ENCODE data around the gene SLC10A4. TPM values are rescaled to one million over a fixed set of nuclear protein-coding genes. Genes with fewer than 3 reads are reported as not detected.
"Not testable (repeated sequence)": the region's sequence is repeated elsewhere in the genome, so short reads cannot be mapped to it uniquely, and the experiment has no call there.

SLC10A4 gene
- total and polyA plus RNA-seq, 3 experiments from 2014 or later = not detected

- H3K27ac ChIP-seq (ENCODE audit: low read depth, low read length); H3K4me1 ChIP-seq (ENCODE audit: insufficient read depth, low read length); H3K27me3 ChIP-seq (ENCODE audit: insufficient read depth, low read length, poor library complexity, severe bottlenecking); H3K4me3 ChIP-seq (ENCODE audit: low read length); CTCF ChIA-PET; H3K4me3 Mint-ChIP-seq; POLR2A ChIA-PET; DNase-seq; H3K36me3 Mint-ChIP-seq; H3K36me3 ChIP-seq (ENCODE audit: insufficient read depth, low read length); H3K9me3 ChIP-seq (ENCODE audit: low read length); H3K27ac Mint-ChIP-seq; H3K9me3 Mint-ChIP-seq; H3K4me1 Mint-ChIP-seq: not testable (repeated sequence)
- peaks cover 0 to 31% of the 10 kb centered on the region in 2 donors for H3K27me3 Mint-ChIP-seq
These were observed 31.5 kb upstream of the SLC10A4 start for GRCh38 chr4:48451656-48452055.

- DNase-seq = no peak
- ChIA-PET CTCF (no interaction called here), POLR2A (no interaction called here)
- Histone ChIP-seq H3K9me3 (ENCODE audit: low read length) (no peaks in the 10 kb centered on the region), H3K27ac (ENCODE audit: low read depth, low read length) (no peak overlapping the region), H3K4me1 (ENCODE audit: insufficient read depth, low read length) (no peaks in the 10 kb centered on the region), H3K36me3 (ENCODE audit: insufficient read depth, low read length) (no peaks in the 10 kb centered on the region), H3K27me3 (ENCODE audit: insufficient read depth, low read length, poor library complexity, severe bottlenecking) (no peaks in the 10 kb centered on the region), H3K4me3 (ENCODE audit: low read length) (no peak overlapping the region)
- H3K27ac Mint-ChIP-seq = no peak overlapping the region
- H3K4me3 Mint-ChIP-seq = no peak overlapping the region
- peaks cover 0 to 1% (median 0%) of the 10 kb centered on the region in 3 donors for H3K36me3 Mint-ChIP-seq
- H3K9me3 Mint-ChIP-seq = peaks cover 0 to 5% (median 0%) of the 10 kb centered on the region in 5 donors
- no peaks in the 10 kb centered on the region for H3K4me1 Mint-ChIP-seq
- H3K27me3 Mint-ChIP-seq = peaks cover 0 to 21% of the 10 kb centered on the region in 2 donors
These were observed 28.6 kb upstream of the SLC10A4 start for GRCh38 chr4:48454591-48454990.

- DNase-seq = no peak
- ChIA-PET POLR2A (no interaction called here), CTCF (no interaction called here)
- peaks cover 0 to 5% (median 0%) of the 10 kb centered on the region in 3 donors for H3K36me3 Mint-ChIP-seq
- peaks cover 0 to 6% (median 5%) of the 10 kb centered on the region in 5 donors for H3K9me3 Mint-ChIP-seq
- H3K27ac Mint-ChIP-seq = no peak overlapping the region
- H3K4me3 Mint-ChIP-seq = no peak overlapping the region
- H3K4me1 Mint-ChIP-seq = no peaks in the 10 kb centered on the region
- H3K4me3 ChIP-seq (ENCODE audit: low read length) = no peak overlapping the region
- no peaks in the 10 kb centered on the region for H3K27me3 ChIP-seq (ENCODE audit: insufficient read depth, low read length, poor library complexity, severe bottlenecking)
- peaks cover 0 to 8% of the 10 kb centered on the region in 2 donors for H3K27me3 Mint-ChIP-seq
- no peaks in the 10 kb centered on the region for H3K9me3 ChIP-seq (ENCODE audit: low read length)
- H3K4me1 ChIP-seq (ENCODE audit: insufficient read depth, low read length) = no peaks in the 10 kb centered on the region
- H3K27ac ChIP-seq (ENCODE audit: low read depth, low read length) = no peak overlapping the region
- H3K36me3 ChIP-seq (ENCODE audit: insufficient read depth, low read length) = no peaks in the 10 kb centered on the region
These were observed 22.1 kb upstream of the SLC10A4 start for GRCh38 chr4:48461000-48461399.

GRCh38 chr4:48462363-48462762, 20.8 kb upstream of the SLC10A4 start:
- Mint-ChIP-seq H3K4me3 (no peak overlapping the region), H3K27me3 (peaks cover 0 to 8% of the 10 kb centered on the region in 2 donors), H3K9me3 (peaks cover 0 to 6% (median 3%) of the 10 kb centered on the region in 5 donors), H3K4me1 (no peaks in the 10 kb centered on the region), H3K27ac (no peak overlapping the region), H3K36me3 (peaks cover 0 to 5% (median 0%) of the 10 kb centered on the region in 3 donors)
- no peak for DNase-seq
- Histone ChIP-seq H3K27me3 (ENCODE audit: insufficient read depth, low read length, poor library complexity, severe bottlenecking) (no peaks in the 10 kb centered on the region), H3K27ac (ENCODE audit: low read depth, low read length) (no peak overlapping the region), H3K36me3 (ENCODE audit: insufficient read depth, low read length) (no peaks in the 10 kb centered on the region), H3K4me1 (ENCODE audit: insufficient read depth, low read length) (no peaks in the 10 kb centered on the region), H3K9me3 (ENCODE audit: low read length) (no peaks in the 10 kb centered on the region), H3K4me3 (ENCODE audit: low read length) (no peak overlapping the region)
- CTCF ChIA-PET = no interaction called here
- POLR2A ChIA-PET = no interaction called here

GRCh38 chr4:48467442-48467841, 15.7 kb upstream of the SLC10A4 start:
- no peak for DNase-seq
- no peak overlapping the region for H3K27ac ChIP-seq (ENCODE audit: low read depth, low read length)
- Mint-ChIP-seq H3K36me3 (peaks cover 0 to 5% (median 0%) of the 10 kb centered on the region in 3 donors), H3K9me3 (peaks cover 0 to 6% (median 3%) of the 10 kb centered on the region in 5 donors), H3K4me3 (no peak overlapping the region), H3K27me3 (peaks cover 11 to 17% of the 10 kb centered on the region in 2 donors), H3K4me1 (no peaks in the 10 kb centered on the region), H3K27ac (no peak overlapping the region)
- CTCF ChIA-PET = no interaction called here
- H3K4me1 ChIP-seq (ENCODE audit: insufficient read depth, low read length) = no peaks in the 10 kb centered on the region
- H3K9me3 ChIP-seq (ENCODE audit: low read length) = no peaks in the 10 kb centered on the region
- no peak overlapping the region for H3K4me3 ChIP-seq (ENCODE audit: low read length)
- POLR2A ChIA-PET = no interaction called here
- H3K27me3 ChIP-seq (ENCODE audit: insufficient read depth, low read length, poor library complexity, severe bottlenecking) = no peaks in the 10 kb centered on the region
- no peaks in the 10 kb centered on the region for H3K36me3 ChIP-seq (ENCODE audit: insufficient read depth, low read length)

- DNase-seq = no peak
- H3K27ac Mint-ChIP-seq = no peak overlapping the region
- Histone ChIP-seq H3K27me3 (ENCODE audit: insufficient read depth, low read length, poor library complexity, severe bottlenecking) (no peaks in the 10 kb centered on the region), H3K9me3 (ENCODE audit: low read length) (no peaks in the 10 kb centered on the region), H3K4me1 (ENCODE audit: insufficient read depth, low read length) (no peaks in the 10 kb centered on the region), H3K4me3 (ENCODE audit: low read length) (no peak overlapping the region), H3K27ac (ENCODE audit: low read depth, low read length) (no peak overlapping the region), H3K36me3 (ENCODE audit: insufficient read depth, low read length) (no peaks in the 10 kb centered on the region)
- H3K9me3 Mint-ChIP-seq = peaks cover 0 to 6% (median 3%) of the 10 kb centered on the region in 5 donors
- H3K4me1 Mint-ChIP-seq = no peaks in the 10 kb centered on the region
- H3K36me3 Mint-ChIP-seq = peaks cover 0 to 5% (median 0%) of the 10 kb centered on the region in 3 donors
- H3K4me3 Mint-ChIP-seq = no peak overlapping the region
- ChIA-PET CTCF (no interaction called here), POLR2A (no interaction called here)
- H3K27me3 Mint-ChIP-seq = peaks cover 11 to 17% of the 10 kb centered on the region in 2 donors
These were observed 15.3 kb upstream of the SLC10A4 start for GRCh38 chr4:48467891-48468290.

GRCh38 chr4:48470137-48470536, 13.0 kb upstream of the SLC10A4 start:
- Mint-ChIP-seq H3K4me3 (no peak overlapping the region), H3K9me3 (no peaks in the 10 kb centered on the region), H3K4me1 (no peaks in the 10 kb centered on the region), H3K27me3 (peaks cover 9 to 19% of the 10 kb centered on the region in 2 donors), H3K36me3 (no peaks in the 10 kb centered on the region), H3K27ac (no peak overlapping the region)
- ChIA-PET CTCF (no interaction called here), POLR2A (no interaction called here)
- Histone ChIP-seq H3K4me3 (ENCODE audit: low read length) (no peak overlapping the region), H3K4me1 (ENCODE audit: insufficient read depth, low read length) (no peaks in the 10 kb centered on the region), H3K9me3 (ENCODE audit: low read length) (no peaks in the 10 kb centered on the region), H3K27ac (ENCODE audit: low read depth, low read length) (no peak overlapping the region), H3K36me3 (ENCODE audit: insufficient read depth, low read length) (no peaks in the 10 kb centered on the region), H3K27me3 (ENCODE audit: insufficient read depth, low read length, poor library complexity, severe bottlenecking) (no peaks in the 10 kb centered on the region)
- no peak for DNase-seq

GRCh38 chr4:48470570-48470969, 12.6 kb upstream of the SLC10A4 start:
- Mint-ChIP-seq H3K27me3 (peaks cover 9 to 19% of the 10 kb centered on the region in 2 donors), H3K9me3 (no peaks in the 10 kb centered on the region), H3K4me3 (no peak overlapping the region), H3K27ac (no peak overlapping the region), H3K36me3 (no peaks in the 10 kb centered on the region), H3K4me1 (no peaks in the 10 kb centered on the region)
- no peaks in the 10 kb centered on the region for H3K36me3 ChIP-seq (ENCODE audit: insufficient read depth, low read length)
- no peak overlapping the region for H3K4me3 ChIP-seq (ENCODE audit: low read length)
- POLR2A ChIA-PET = no interaction called here
- H3K9me3 ChIP-seq (ENCODE audit: low read length) = no peaks in the 10 kb centered on the region
- CTCF ChIA-PET = no interaction called here
- no peaks in the 10 kb centered on the region for H3K27me3 ChIP-seq (ENCODE audit: insufficient read depth, low read length, poor library complexity, severe bottlenecking)
- H3K4me1 ChIP-seq (ENCODE audit: insufficient read depth, low read length) = no peaks in the 10 kb centered on the region
- H3K27ac ChIP-seq (ENCODE audit: low read depth, low read length) = no peak overlapping the region
- no peak for DNase-seq

GRCh38 chr4:48472794-48473193, 10.3 kb upstream of the SLC10A4 start:
- no peaks in the 10 kb centered on the region for H3K9me3 ChIP-seq (ENCODE audit: low read length)
- no peaks in the 10 kb centered on the region for H3K36me3 ChIP-seq (ENCODE audit: insufficient read depth, low read length)
- no peak overlapping the region for H3K4me3 ChIP-seq (ENCODE audit: low read length)
- ChIA-PET POLR2A (no interaction called here), CTCF (no interaction called here)
- H3K27ac ChIP-seq (ENCODE audit: low read depth, low read length) = no peak overlapping the region
- DNase-seq = no peak
- Mint-ChIP-seq H3K4me1 (no peaks in the 10 kb centered on the region), H3K27me3 (peaks cover 12 to 19% of the 10 kb centered on the region in 2 donors), H3K27ac (no peak overlapping the region), H3K36me3 (no peaks in the 10 kb centered on the region), H3K4me3 (no peak overlapping the region), H3K9me3 (no peaks in the 10 kb centered on the region)
- H3K4me1 ChIP-seq (ENCODE audit: insufficient read depth, low read length) = no peaks in the 10 kb centered on the region
- no peaks in the 10 kb centered on the region for H3K27me3 ChIP-seq (ENCODE audit: insufficient read depth, low read length, poor library complexity, severe bottlenecking)

Measured in CD8-positive, alpha-beta memory T cell (primary cell).